NCI-H2107 treated with DMSO at 0.1 percent for 48 hours (cell line): ENCODE measurements around the gene PCDHA4.

Experiments
- DNase-seq: peaks from one replicate; lab custom pipeline; 2025; ENCODE audit not compliant: unreplicated experiment; lab: John Stamatoyannopoulos, UW

The PCDHA4 gene

DNA sequence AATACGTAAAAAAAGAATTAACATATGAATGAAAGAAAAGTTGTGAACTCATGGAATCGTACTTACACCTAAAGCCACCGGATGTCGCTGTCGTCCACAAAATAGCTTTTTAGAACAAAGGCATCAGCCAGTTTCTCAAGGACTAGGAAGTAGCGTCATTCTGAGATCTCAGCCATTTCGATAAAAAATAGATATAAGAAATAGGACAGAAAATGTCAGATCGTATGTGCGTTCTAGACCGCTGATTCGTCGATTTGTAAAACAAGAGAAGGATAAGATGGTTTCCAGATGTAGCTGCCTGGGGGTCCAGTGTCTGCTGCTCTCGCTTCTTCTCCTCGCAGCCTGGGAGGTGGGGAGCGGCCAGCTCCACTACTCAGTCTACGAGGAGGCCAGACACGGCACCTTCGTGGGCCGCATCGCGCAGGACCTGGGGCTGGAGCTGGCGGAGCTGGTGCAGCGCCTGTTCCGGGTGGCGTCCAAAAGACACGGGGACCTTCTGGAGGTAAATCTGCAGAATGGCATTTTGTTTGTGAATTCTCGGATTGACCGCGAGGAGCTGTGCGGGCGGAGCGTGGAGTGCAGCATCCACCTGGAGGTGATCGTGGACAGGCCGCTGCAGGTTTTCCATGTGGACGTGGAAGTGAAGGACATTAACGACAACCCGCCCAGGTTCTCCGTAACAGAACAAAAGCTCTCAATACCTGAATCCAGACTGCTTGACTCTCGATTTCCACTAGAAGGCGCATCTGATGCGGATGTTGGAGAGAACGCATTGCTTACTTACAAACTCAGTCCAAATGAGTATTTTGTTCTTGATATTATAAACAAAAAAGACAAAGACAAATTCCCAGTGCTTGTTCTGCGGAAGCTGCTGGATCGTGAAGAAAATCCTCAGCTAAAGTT is 49.2 kb downstream of the PCDHA4 start, which contains the start of gene PCDHA10:
Gene PCDHA10, plus strand, starts transcription at position 126 of the 903 bp plus-strand sequence. Its CDS starts 152 bp downstream, at position 278.
- DNase-seq = no peak

DNA sequence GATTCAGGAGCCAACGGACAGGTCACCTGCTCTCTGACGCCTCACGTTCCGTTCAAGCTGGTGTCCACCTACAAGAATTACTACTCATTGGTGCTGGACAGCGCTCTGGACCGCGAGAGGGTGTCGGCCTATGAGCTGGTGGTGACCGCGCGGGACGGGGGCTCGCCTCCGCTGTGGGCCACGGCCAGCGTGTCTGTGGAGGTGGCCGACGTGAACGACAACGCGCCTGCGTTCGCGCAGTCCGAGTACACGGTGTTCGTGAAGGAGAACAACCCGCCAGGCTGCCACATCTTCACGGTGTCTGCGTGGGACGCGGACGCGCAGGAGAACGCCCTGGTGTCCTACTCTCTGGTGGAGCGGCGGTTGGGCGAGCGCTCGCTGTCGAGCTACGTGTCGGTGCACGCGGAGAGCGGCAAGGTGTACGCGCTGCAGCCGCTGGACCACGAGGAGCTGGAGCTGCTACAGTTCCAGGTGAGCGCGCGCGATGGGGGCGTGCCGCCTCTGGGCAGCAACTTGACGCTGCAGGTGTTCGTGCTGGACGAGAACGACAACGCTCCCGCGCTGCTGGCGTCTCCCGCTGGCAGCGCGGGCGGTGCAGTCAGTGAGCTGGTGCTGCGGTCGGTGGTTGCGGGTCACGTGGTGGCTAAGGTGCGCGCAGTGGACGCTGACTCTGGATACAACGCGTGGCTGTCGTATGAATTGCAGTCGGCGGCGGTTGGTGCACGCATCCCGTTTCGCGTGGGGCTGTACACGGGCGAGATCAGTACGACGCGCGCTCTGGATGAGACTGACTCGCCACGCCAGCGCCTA is 50.5 kb downstream of the PCDHA4 start:
- DNase-seq = no peak

DNA sequence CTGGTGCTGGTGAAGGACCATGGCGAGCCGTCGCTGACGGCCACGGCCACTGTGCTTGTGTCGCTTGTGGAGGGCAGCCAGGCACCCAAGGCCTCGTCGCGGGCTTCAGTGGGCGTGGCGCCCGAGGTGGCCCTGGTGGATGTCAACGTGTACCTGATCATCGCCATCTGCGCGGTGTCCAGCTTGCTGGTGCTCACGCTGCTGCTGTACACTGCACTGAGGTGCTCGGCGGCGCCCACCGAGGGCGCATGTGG is 51.0 kb downstream of the PCDHA4 start:
- DNase-seq = no peak

- DNase-seq = no peak
Observed at GRCh38 chr5:140862441-140863295, 55.8 kb downstream of the PCDHA4 start.
